DND-41 (cell line): ENCODE results near the gene IL6R.

Source experiments
- CTCF ChIP-seq: IDR thresholded peaks from 2 replicates; pipeline ENCODE4 v1.5.1; 2012; ENCODE audit warnings: borderline replicate concordance, low read length, moderate library complexity, mild to moderate bottlenecking; ENCODE audit not compliant: poor library complexity, severe bottlenecking; ENCODE audit errors: extremely low read depth
- EZH2 ChIP-seq: IDR thresholded peaks from 3 replicates; pipeline ENCODE4 v1.6.1; 2012; ENCODE audit warnings: borderline replicate concordance, low read depth, mild to moderate bottlenecking, moderate library complexity, low read length, inconsistent platforms; ENCODE audit not compliant: severe bottlenecking

- no peak for TF ChIP-seq EZH2
- no peak for TF ChIP-seq CTCF
These were observed 22.3 kb downstream of the IL6R start for GRCh38 chr1:154427173-154428139.
